Measurements from ENCODE around the gene TRAPPC11.

TRAPPC11 gene

DNA sequence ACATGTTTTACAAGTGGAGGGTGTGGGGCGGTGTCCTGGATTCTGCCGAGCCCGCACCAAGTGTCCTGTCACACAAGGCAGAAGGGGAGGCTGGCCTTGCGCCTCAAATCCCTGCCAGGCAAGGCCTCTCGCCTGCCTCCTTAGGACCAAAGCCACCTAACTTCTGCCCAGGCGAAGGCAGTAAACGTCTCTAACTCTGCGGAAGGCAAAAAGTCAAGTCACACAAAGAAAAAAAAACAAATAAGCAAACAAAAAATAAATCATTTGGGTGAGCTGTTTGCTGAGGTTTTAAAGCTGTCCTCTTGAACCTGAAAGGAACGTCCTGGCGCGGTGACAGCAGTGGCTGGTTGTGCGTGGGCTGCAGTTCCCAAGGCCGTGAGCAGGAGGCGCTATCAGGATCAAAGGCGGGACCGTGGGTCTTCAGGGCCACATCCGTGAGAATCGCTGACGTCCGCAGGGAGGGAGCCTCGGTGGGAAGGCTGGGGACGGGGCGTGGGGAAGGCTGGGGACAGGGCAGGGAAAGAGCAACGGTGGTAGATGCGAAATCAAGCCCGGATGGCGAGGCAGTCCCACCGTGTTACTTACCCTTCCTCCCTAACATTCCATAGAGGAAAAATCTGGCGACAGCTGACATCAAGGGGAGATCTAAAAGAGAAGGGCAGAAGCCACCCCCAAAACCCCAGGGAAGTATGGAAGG, 99.1 kb downstream of the TRAPPC11 start:
- no peak for DNase-seq (ENCODE audit: low read depth in 3 of 3)

DNA sequence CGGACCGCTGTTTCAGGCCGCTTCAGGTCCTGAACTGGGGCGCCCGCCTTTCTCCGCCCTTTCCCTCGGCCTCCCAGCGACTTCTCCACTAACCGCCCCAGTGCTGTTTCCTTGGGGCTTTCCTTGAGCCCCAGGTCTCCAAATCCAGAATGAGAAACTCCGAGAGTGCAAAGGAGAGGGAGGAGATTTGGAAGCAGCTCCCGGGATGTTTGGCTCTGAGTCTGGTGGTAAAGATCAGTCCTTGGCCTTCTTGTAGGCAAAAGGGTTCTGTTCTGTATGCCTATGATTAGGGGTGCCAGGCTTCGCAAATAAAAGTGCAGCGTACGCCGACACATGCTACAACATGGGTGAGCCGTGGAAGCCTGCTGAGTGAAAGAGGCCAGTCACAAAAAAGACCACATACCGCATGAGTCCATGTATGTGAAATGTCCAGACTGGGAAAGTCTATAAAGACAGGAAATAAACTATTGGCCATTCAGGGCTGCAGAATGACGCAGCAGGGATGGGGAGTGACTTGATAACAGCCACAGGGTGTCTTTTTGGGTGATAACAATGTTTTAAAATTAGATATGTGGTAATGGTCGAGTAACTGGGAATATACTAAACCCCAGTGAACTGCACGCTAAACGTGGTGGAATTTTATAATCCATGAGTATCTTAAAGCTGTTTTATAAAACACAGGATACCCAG, 99.8 kb downstream of the TRAPPC11 start:
- no peak for DNase-seq (ENCODE audit: low read depth in 3 of 3)

DNA sequence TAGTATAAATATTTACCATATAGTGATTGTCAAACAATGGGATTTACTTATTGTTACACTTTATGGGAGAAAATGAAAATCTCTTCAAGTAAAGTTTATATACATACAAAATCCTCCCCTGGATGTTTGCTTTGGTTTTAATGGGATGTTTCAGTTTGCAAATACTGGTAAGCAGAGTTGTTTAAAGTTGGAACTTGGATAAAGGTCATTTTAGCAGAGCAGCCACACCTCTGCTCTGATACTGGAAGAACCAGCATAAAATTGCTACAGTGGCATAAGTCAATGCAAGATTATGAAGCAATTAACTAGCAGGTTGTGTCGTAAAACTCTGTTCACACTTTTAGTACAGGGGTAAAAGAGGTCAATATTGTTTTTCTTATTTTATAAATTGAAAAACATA, 101.2 kb downstream of the TRAPPC11 start:
- DNase-seq (ENCODE audit: low read depth in 3 of 3), result no peak
